ENCODE data around the gene GPR25. TPM values are rescaled to one million over a fixed set of nuclear protein-coding genes. Genes with fewer than 3 reads are reported as not detected.

The GPR25 gene
- total and polyA plus RNA-seq, 10 of the 15 experiments (the other 5 are each of a cell fraction or from before 2014, with no cell fraction given) = not detected

DNA sequence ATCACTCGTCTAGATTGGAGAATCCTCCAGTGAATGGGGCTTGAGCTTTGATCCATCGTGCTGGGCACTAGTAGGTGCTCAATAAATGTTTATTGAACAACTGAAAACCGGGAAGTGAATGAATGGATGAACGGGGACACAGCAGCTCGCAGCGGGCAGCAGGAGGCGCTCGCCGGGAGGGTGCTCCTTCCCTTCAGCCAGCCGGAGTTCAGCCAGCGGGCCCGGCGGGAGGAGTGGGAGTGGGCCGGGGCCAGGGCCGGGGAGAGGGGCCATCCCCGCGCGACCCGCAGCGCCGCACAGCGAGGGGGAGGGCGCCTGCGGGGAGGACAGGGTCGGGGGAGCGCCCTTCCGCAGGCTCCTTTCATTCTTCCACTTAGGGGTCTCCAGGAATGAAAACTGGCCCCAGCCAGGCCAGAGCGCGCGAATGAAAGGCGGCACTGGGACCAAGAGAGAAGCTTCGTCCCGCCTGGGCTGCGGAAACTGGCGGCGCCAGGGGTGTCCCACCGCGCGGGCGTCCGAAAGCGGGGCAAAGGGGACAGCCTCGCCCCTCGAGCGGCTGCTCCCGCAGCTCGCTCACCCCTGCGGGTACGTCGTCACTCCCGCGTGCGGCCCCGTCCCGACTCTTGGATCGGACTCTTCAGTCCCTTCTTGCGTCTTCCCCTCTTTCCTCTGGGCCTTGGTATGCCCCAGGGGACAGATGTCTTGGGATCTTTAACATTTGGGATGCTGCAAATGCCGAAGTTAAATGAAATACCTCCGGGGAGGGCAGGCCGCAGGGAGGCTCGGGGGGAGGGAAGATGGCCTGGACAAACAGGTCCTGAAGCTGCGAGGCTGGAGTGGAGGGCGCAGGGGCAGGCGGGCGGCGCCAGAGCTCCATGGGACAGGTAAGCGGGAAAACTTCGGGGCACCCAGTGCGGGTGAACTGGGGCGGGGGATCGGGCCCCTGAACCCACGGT, 18.3 kb downstream of the GPR25 start (continued):
- TF ChIP-seq, protein P1, sequence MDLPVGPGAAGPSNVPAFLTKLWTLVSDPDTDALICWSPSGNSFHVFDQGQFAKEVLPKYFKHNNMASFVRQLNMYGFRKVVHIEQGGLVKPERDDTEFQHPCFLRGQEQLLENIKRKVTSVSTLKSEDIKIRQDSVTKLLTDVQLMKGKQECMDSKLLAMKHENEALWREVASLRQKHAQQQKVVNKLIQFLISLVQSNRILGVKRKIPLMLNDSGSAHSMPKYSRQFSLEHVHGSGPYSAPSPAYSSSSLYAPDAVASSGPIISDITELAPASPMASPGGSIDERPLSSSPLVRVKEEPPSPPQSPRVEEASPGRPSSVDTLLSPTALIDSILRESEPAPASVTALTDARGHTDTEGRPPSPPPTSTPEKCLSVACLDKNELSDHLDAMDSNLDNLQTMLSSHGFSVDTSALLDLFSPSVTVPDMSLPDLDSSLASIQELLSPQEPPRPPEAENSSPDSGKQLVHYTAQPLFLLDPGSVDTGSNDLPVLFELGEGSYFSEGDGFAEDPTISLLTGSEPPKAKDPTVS (IDR thresholded peaks at IDR 0.05; ENCODE audit: low read depth, low read length) = no peak
- TF ChIP-seq EP300 (IDR thresholded peaks at IDR 0.05; ENCODE audit: borderline replicate concordance in 1 of 2, control insufficient read depth in 1 of 2, low read depth in 2 of 2, low read length in 2 of 2) (no peak), RB1 (IDR thresholded peaks at IDR 0.05; ENCODE audit: borderline replicate concordance) (peak; percentile 85; the same call in 1 of the 2 replicates), TCF7 (IDR thresholded peaks at IDR 0.05; ENCODE audit: borderline replicate concordance) (no peak), SP1 (IDR thresholded peaks at IDR 0.05; ENCODE audit: low read depth, low read length) (no peak), GABPA (IDR thresholded peaks at IDR 0.05; ENCODE audit: low read depth) (no peak), CHD2 (IDR thresholded peaks at IDR 0.05; ENCODE audit: borderline replicate concordance, low read depth, low read length) (no peak; the same call in 1 of the 2 replicates), ZZZ3 (IDR thresholded peaks at IDR 0.05; ENCODE audit: control insufficient read depth, insufficient read length, low read depth) (no peak), HCFC1 (IDR thresholded peaks at IDR 0.05; ENCODE audit: low read length) (no peak; the same call in 1 of the 2 replicates), SREBF2 (IDR thresholded peaks at IDR 0.05; ENCODE audit: low read length) (no peak), RFX5 (IDR thresholded peaks at IDR 0.05; ENCODE audit: low read depth, low read length) (no peak), BACH1 (IDR thresholded peaks at IDR 0.05; ENCODE audit: borderline replicate concordance) (no peak)
- TF ChIP-seq, protein P2, sequence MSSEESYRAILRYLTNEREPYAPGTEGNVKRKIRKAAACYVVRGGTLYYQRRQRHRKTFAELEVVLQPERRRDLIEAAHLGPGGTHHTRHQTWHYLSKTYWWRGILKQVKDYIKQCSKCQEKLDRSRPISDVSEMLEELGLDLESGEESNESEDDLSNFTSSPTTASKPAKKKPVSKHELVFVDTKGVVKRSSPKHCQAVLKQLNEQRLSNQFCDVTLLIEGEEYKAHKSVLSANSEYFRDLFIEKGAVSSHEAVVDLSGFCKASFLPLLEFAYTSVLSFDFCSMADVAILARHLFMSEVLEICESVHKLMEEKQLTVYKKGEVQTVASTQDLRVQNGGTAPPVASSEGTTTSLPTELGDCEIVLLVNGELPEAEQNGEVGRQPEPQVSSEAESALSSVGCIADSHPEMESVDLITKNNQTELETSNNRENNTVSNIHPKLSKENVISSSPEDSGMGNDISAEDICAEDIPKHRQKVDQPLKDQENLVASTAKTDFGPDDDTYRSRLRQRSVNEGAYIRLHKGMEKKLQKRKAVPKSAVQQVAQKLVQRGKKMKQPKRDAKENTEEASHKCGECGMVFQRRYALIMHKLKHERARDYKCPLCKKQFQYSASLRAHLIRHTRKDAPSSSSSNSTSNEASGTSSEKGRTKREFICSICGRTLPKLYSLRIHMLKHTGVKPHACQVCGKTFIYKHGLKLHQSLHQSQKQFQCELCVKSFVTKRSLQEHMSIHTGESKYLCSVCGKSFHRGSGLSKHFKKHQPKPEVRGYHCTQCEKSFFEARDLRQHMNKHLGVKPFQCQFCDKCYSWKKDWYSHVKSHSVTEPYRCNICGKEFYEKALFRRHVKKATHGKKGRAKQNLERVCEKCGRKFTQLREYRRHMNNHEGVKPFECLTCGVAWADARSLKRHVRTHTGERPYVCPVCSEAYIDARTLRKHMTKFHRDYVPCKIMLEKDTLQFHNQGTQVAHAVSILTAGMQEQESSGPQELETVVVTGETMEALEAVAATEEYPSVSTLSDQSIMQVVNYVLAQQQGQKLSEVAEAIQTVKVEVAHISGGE (CRISPR knock-in tag; IDR thresholded peaks at IDR 0.05) = no peak
- TF ChIP-seq, protein P3, sequence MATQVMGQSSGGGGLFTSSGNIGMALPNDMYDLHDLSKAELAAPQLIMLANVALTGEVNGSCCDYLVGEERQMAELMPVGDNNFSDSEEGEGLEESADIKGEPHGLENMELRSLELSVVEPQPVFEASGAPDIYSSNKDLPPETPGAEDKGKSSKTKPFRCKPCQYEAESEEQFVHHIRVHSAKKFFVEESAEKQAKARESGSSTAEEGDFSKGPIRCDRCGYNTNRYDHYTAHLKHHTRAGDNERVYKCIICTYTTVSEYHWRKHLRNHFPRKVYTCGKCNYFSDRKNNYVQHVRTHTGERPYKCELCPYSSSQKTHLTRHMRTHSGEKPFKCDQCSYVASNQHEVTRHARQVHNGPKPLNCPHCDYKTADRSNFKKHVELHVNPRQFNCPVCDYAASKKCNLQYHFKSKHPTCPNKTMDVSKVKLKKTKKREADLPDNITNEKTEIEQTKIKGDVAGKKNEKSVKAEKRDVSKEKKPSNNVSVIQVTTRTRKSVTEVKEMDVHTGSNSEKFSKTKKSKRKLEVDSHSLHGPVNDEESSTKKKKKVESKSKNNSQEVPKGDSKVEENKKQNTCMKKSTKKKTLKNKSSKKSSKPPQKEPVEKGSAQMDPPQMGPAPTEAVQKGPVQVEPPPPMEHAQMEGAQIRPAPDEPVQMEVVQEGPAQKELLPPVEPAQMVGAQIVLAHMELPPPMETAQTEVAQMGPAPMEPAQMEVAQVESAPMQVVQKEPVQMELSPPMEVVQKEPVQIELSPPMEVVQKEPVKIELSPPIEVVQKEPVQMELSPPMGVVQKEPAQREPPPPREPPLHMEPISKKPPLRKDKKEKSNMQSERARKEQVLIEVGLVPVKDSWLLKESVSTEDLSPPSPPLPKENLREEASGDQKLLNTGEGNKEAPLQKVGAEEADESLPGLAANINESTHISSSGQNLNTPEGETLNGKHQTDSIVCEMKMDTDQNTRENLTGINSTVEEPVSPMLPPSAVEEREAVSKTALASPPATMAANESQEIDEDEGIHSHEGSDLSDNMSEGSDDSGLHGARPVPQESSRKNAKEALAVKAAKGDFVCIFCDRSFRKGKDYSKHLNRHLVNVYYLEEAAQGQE (IDR thresholded peaks at IDR 0.05; ENCODE audit: low read depth, low read length) = no peak
- TF ChIP-seq, protein P4, sequence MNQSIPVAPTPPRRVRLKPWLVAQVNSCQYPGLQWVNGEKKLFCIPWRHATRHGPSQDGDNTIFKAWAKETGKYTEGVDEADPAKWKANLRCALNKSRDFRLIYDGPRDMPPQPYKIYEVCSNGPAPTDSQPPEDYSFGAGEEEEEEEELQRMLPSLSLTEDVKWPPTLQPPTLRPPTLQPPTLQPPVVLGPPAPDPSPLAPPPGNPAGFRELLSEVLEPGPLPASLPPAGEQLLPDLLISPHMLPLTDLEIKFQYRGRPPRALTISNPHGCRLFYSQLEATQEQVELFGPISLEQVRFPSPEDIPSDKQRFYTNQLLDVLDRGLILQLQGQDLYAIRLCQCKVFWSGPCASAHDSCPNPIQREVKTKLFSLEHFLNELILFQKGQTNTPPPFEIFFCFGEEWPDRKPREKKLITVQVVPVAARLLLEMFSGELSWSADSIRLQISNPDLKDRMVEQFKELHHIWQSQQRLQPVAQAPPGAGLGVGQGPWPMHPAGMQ (IDR thresholded peaks at IDR 0.05; ENCODE audit: borderline replicate concordance) = no peak
- TF ChIP-seq, protein P5, sequence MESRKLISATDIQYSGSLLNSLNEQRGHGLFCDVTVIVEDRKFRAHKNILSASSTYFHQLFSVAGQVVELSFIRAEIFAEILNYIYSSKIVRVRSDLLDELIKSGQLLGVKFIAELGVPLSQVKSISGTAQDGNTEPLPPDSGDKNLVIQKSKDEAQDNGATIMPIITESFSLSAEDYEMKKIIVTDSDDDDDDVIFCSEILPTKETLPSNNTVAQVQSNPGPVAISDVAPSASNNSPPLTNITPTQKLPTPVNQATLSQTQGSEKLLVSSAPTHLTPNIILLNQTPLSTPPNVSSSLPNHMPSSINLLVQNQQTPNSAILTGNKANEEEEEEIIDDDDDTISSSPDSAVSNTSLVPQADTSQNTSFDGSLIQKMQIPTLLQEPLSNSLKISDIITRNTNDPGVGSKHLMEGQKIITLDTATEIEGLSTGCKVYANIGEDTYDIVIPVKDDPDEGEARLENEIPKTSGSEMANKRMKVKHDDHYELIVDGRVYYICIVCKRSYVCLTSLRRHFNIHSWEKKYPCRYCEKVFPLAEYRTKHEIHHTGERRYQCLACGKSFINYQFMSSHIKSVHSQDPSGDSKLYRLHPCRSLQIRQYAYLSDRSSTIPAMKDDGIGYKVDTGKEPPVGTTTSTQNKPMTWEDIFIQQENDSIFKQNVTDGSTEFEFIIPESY (IDR thresholded peaks at IDR 0.05) = no peak
